HS-27A (cell line): ENCODE data around the gene FHOD3.

Experiments
- DNase-seq: peaks from one replicate; pipeline ENCODE4 v3.0.0-alpha.2; 2012; ENCODE audit warnings: low read depth, missing footprints

FHOD3 gene

GRCh38 chr18:36381075-36381474 lies 83.6 kb downstream of the FHOD3 start:
- DNase-seq: no peak

GRCh38 chr18:36382854-36383253 lies 85.3 kb downstream of the FHOD3 start:
- no peak for DNase-seq

GRCh38 chr18:36386150-36386920 lies 88.8 kb downstream of the FHOD3 start:
- DNase-seq: no peak

- no peak for DNase-seq
Observed at GRCh38 chr18:36387310-36387709, 89.8 kb downstream of the FHOD3 start.

GRCh38 chr18:36388310-36388709 lies 90.8 kb downstream of the FHOD3 start:
- no peak for DNase-seq

GRCh38 chr18:36389027-36389426 lies 91.5 kb downstream of the FHOD3 start:
- no peak for DNase-seq

GRCh38 chr18:36389811-36390581 lies 92.5 kb downstream of the FHOD3 start:
- no peak for DNase-seq

- DNase-seq: no peak
Observed at GRCh38 chr18:36391426-36392145, 94.1 kb downstream of the FHOD3 start.

DNA sequence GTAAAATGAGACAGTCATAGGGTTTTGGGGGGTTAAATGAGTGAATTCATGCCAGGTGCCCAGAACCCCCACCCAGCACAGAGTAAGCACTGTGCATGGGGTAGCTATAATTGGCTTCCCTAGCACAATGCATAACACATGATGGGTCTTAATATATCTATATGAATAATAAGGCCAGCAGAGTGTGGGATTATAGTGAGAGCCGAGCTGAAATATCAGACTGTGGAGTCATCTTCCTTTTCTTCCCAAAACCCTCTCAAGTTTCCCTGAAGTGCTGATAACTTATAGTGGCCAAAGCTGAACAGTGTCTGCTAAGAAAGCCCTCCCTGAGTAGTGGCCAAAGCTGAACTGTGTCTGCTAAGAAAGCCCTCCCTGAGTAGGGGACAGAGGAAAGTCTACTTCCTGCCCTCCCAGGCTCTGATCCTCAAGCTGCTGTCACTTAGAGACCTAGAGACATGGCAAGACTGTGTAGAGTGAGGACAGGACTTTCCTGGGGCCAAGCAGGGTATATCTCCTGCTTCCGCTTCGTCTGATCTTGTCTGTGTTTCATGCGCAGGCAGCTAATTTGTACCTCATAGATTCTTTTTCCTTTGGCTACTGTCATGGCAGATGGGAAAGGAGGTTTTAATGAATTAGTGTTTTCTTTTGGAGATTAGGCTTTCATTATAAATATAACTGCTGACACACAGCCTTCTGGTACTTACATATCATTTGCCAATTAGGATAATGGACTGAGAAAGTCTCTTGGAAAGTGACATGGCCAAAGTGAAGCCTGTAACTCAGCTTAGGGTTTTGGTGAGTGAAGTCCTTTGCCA lies 94.9 kb downstream of the FHOD3 start:
- DNase-seq: no peak

- no peak for DNase-seq
Observed at GRCh38 chr18:36392979-36393287, 95.4 kb downstream of the FHOD3 start.

DNA sequence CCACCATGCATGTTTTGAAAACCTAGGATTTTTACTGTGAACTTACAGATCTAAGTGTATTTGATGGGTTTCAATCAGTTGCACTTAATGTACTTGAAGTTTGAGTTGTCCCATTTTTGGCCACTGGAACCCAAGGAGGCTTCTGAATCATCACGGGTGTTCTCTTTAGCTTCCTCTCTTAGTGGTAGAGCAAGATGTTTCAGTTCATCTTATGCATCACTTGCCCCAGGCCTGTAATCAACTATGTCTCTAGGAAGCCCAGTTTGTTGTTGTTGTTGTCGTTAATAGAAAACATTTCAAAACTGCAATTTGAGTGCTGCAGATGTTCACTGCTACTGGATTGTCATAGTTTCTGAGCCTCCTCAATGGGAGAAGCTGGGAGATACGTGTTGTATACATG lies 97.0 kb downstream of the FHOD3 start:
- DNase-seq: no peak

- DNase-seq: no peak
Observed at GRCh38 chr18:36396190-36396589, 98.7 kb downstream of the FHOD3 start.

GRCh38 chr18:36397033-36397432 lies 99.5 kb downstream of the FHOD3 start:
- DNase-seq: no peak

GRCh38 chr18:36398419-36398818 lies 100.9 kb downstream of the FHOD3 start:
- DNase-seq: no peak

- no peak for DNase-seq
Observed at GRCh38 chr18:36399055-36399454, 101.5 kb downstream of the FHOD3 start.

DNA sequence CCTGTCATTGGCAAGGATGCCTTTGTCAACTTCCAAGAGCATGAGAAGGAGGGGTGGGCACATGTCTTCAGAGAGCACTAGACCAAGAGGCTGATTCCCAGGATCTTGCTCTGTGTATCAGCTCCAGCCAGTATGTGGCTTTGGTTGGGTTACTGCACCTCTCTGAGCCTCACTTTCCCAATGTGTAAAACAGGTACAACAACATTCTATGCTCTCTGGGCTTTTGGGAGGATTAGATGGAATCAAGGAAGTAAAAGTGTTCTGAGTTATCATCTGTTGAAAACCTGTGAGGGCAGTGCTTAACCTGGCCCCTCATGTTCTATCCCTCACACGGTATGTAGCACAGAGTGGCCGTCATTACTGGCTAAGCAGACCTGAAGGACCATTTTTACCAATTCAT lies 103.9 kb downstream of the FHOD3 start:
- DNase-seq: no peak

GRCh38 chr18:36402765-36403396 lies 105.4 kb downstream of the FHOD3 start:
- no peak for DNase-seq

GRCh38 chr18:36403896-36404820 lies 106.6 kb downstream of the FHOD3 start:
- no peak for DNase-seq

- no peak for DNase-seq
Observed at GRCh38 chr18:36405611-36406010, 108.1 kb downstream of the FHOD3 start.

DNA sequence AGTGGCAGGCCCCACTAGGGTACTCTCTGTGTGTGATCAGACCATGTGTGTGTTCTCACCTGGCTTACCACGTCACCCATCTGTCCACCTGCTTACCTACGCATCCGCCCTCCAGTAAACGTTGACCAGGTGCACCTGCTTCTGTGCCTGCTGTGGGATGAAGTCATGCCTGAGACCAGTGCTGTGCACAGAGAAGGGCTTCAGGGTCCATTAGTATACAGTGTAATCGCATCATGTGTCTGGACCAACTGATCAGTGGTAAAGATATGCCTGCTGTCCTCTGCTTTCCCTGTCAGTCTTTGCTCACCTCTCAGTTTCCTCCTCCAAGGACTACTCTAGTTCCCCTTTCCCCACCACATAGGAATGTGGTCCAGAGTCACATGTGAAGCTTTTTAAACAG lies 109.3 kb downstream of the FHOD3 start:
- no peak for DNase-seq

GRCh38 chr18:36408606-36409005 lies 111.1 kb downstream of the FHOD3 start:
- DNase-seq: no peak
